CD4-positive, CD25-positive, alpha-beta regulatory T cell (primary cell): ENCODE data around the gene TEKT5. TPM values are rescaled to one million over a fixed set of nuclear protein-coding genes. Genes with fewer than 3 reads are reported as not detected.
A peak's percentile ranks its signal among the peaks of the same experiment; 100 is the strongest.
"Not testable (repeated sequence)": the region's sequence is repeated elsewhere in the genome, so short reads cannot be mapped to it uniquely, and the experiment has no call there.

Experiments used
- ATAC-seq, 2 donors: fragments of 150-1000 bp; cut with Tn5 transposase; one replicate each; pipeline ENCODE4 v1.10.0; 2021; ENCODE audit warnings: low read depth in 2 of 2, moderate number of reproducible peaks in 2 of 2, moderate library complexity in 1 of 2
- DNase-seq, 3 donors: peaks; one replicate each; pipeline versions ENCODE4 v3.0.0 to v3.0.0-alpha.2; 2012 to 2022; ENCODE audit warnings: mixed read lengths in 1 of 3
- H3K27ac ChIP-seq: one replicate; pipeline ENCODE4 v1.7.0; 2013; ENCODE audit warnings: mild to moderate bottlenecking, low read length; ENCODE audit not compliant: insufficient read depth, poor library complexity, severe bottlenecking
- H3K27me3 ChIP-seq: one replicate; pipeline ENCODE4 v1.7.0; 2013; ENCODE audit warnings: low read length; ENCODE audit not compliant: control insufficient read depth, insufficient read depth
- H3K36me3 ChIP-seq: one replicate; pipeline ENCODE4 v1.7.0; 2013; ENCODE audit warnings: mild to moderate bottlenecking, low read length, moderate library complexity; ENCODE audit not compliant: control insufficient read depth, insufficient read depth
- H3K4me1 ChIP-seq: 2 replicates; pipeline ENCODE4 v1.7.0; 2013; ENCODE audit warnings: mild to moderate bottlenecking, low read length; ENCODE audit not compliant: insufficient read depth, control insufficient read depth, poor library complexity, severe bottlenecking
- H3K4me3 ChIP-seq: one replicate; pipeline ENCODE4 v1.7.0; 2013; ENCODE audit warnings: low read depth, mild to moderate bottlenecking, low read length, moderate library complexity
- H3K9me3 ChIP-seq, 2 experiments: 1 replicate in 1 of 2; 2 replicates in 1 of 2; pipeline ENCODE4 v1.7.0; 2013; ENCODE audit warnings: low read length in 2 of 2, mild to moderate bottlenecking in 1 of 2, moderate library complexity in 1 of 2; ENCODE audit not compliant: control insufficient read depth in 2 of 2
- H3K27ac Mint-ChIP-seq, 3 donors: one replicate each; pipeline ENCODE4 v1.8.0; 2020 to 2022; ENCODE audit warnings: mild to moderate bottlenecking in 3 of 3, mixed read lengths in 3 of 3, moderate library complexity in 2 of 3
- H3K27me3 Mint-ChIP-seq: one replicate; pipeline ENCODE4 v1.8.0; 2022; ENCODE audit warnings: mild to moderate bottlenecking, mixed read lengths
- H3K36me3 Mint-ChIP-seq: one replicate; pipeline ENCODE4 v1.8.0; 2020; ENCODE audit warnings: mixed read lengths
- H3K4me1 Mint-ChIP-seq, 4 donors: one replicate each; pipeline ENCODE4 v1.8.0; 2020 to 2022; ENCODE audit warnings: mixed read lengths in 4 of 4, mild to moderate bottlenecking in 1 of 4
- H3K4me3 Mint-ChIP-seq, 4 donors: one replicate each; pipeline ENCODE4 v1.8.0; 2020 to 2022; ENCODE audit warnings: mild to moderate bottlenecking in 4 of 4, mixed read lengths in 4 of 4, moderate library complexity in 3 of 4
- H3K9me3 Mint-ChIP-seq, 7 donors: one replicate each; pipeline ENCODE4 v1.8.0; 2020 to 2022; ENCODE audit warnings: mixed read lengths in 7 of 7, mild to moderate bottlenecking in 3 of 7, moderate library complexity in 2 of 7
- polyA plus RNA-seq, 4 donors: library from polyadenylated mRNA; unstranded; fragments of 300-500 nt; fragmentation: Illumina TruSeq; gene quantifications; one replicate each; pipeline ENCODE4 v1.2.3, GENCODE V29; 2021
- total RNA-seq: library from RNA; stranded (reverse); gene quantifications from one replicate; pipeline ENCODE4 v1.2.3, GENCODE V29; 2022

TEKT5 gene
- total and polyA plus RNA-seq, 5 donors from 2014 or later, result 0.24 TPM; not detected in 4

DNA sequence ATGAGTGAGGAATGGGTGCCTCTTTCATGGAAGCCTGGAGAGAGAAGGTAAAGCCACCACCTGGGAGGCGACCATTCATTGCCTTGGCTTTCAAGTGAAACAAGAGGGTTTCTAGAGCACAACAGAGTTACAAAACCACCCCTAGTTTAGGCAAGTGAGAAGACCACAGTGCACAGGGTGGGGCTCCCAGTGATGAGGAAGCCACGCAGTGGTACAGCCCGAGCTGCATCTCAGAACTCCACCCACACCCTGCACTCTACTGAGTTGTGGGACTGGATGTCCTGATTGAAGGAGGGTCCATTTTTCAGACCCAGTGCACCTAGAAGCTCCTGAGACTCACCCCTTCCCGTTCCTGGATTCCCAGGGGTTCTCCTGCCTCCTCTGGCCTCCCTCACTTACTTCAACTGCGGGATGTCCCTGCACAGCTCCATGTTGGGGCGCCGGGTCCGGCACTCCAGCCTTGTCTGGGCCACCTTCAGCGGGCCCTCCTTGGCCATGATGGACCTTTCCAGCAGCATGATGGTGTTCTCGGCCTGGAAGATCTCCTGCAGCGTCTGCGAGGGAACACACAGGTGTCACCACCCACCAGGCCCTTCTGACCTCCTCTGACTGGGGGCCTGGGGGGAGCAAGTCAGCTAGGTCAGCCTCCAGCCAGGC, 59.2 kb downstream of the TEKT5 start:
- Mint-ChIP-seq H3K36me3 (no peaks in the 10 kb centered on the region), H3K27ac (peak overlapping the region in 1 of 3 donors; percentile 32), H3K4me3 (no peak overlapping the region), H3K4me1 (no peaks in the 10 kb centered on the region), H3K27me3 (no peaks in the 10 kb centered on the region), H3K9me3 (peaks cover 0 to 3% (median 0%) of the 10 kb centered on the region in 7 donors)
- no peak for DNase-seq
- no peaks in the 10 kb centered on the region for H3K4me1 ChIP-seq
- H3K36me3 ChIP-seq, result no peaks in the 10 kb centered on the region
- no peak for ATAC-seq
- H3K9me3 ChIP-seq, result no peaks in the 10 kb centered on the region
- H3K27me3 ChIP-seq, result no peaks in the 10 kb centered on the region
- no peak overlapping the region for H3K27ac ChIP-seq
- no peak overlapping the region for H3K4me3 ChIP-seq

DNA sequence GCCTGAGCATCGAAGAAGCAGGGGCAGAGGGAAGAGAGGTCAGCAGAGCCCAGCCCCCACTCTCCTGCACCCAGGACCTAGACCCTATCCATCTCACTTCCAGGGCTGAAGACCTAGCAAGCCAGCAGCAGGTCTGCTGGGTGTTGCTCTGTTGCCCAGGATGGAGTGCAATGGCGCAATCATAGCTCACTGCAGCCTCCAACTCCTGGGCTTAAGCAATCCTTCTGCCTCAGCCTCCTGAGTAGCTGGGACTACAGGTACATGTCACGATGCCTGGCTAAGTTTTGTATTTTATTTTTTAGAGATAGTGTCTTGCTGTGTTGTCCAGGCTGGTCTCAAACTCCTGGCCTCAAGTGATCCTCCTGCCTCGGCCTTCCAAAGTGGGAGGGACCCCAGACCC, 61.3 kb downstream of the TEKT5 start:
- H3K9me3 ChIP-seq, H3K4me3 Mint-ChIP-seq, H3K27me3 Mint-ChIP-seq, H3K4me3 ChIP-seq, H3K4me1 Mint-ChIP-seq, H3K36me3 ChIP-seq, H3K36me3 Mint-ChIP-seq, H3K27me3 ChIP-seq, H3K27ac ChIP-seq, H3K4me1 ChIP-seq, DNase-seq, ATAC-seq, H3K9me3 Mint-ChIP-seq, H3K27ac Mint-ChIP-seq: not testable (repeated sequence)

DNA sequence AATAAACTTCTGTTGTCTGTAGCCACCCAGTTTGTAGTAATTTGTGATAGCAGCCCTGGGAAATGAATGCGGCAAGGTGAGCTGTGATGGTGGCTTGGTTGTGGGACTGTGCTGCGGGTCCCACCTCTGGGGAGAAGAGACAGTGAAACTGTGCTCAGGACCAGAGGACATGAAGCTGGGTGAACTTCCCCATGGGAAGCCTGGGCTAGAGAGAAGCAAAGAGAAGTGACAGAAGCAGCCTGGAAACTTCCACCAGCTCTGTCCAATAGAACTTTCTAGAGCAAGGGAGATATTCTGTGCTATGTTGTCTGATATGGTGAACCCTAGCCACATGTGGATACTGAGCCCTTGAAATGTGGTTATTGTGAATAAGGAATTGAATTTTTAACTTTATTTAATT, 62.8 kb downstream of the TEKT5 start:
- H3K9me3 Mint-ChIP-seq, result peaks cover 0 to 4% (median 0%) of the 10 kb centered on the region in 7 donors

DNA sequence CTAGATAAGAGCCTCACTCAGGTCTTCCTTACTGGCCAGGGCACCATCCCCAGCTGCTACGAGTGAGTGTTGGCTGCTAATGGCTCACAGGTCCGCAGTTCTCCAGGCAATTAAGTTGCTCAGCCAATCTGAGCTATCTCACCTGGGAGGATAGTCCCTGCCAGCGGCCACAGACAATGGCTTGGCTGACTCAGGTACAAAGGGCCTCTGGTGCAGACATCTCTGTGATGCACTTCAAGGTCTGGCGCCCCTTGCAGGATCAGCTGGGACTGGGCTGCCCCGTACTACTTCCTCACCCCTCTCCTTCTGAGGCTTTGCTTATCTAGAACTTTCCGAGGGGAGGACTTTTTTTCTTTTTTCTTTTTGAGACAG, 65.2 kb downstream of the TEKT5 start:
- H3K4me1 Mint-ChIP-seq, result no peaks in the 10 kb centered on the region
- no peaks in the 10 kb centered on the region for H3K36me3 Mint-ChIP-seq
- peaks cover 5% of the 10 kb centered on the region for H3K27me3 Mint-ChIP-seq
- peaks cover 0 to 4% (median 0%) of the 10 kb centered on the region in 7 donors for H3K9me3 Mint-ChIP-seq
- no peak overlapping the region for H3K4me3 Mint-ChIP-seq
- ATAC-seq, result no peak
- no peak for DNase-seq
- Histone ChIP-seq H3K4me3 (no peak overlapping the region), H3K4me1 (no peaks in the 10 kb centered on the region), H3K27ac (no peak overlapping the region), H3K36me3 (no peaks in the 10 kb centered on the region), H3K27me3 (no peaks in the 10 kb centered on the region), H3K9me3 (no peaks in the 10 kb centered on the region)
- H3K27ac Mint-ChIP-seq, result no peak overlapping the region

More for the DNA sequence above, 62.8 kb downstream of the TEKT5 start:
- no peak overlapping the region for H3K4me3 ChIP-seq
- H3K27me3 ChIP-seq, result no peaks in the 10 kb centered on the region
- H3K9me3 ChIP-seq, result no peaks in the 10 kb centered on the region
- no peak overlapping the region for H3K27ac ChIP-seq
- ATAC-seq, result no peak
- Mint-ChIP-seq H3K4me1 (no peaks in the 10 kb centered on the region), H3K36me3 (no peaks in the 10 kb centered on the region), H3K27me3 (peaks cover 5% of the 10 kb centered on the region), H3K4me3 (no peak overlapping the region), H3K27ac (no peak overlapping the region)
- DNase-seq, result no peak
- no peaks in the 10 kb centered on the region for H3K4me1 ChIP-seq
- H3K36me3 ChIP-seq, result no peaks in the 10 kb centered on the region

DNA sequence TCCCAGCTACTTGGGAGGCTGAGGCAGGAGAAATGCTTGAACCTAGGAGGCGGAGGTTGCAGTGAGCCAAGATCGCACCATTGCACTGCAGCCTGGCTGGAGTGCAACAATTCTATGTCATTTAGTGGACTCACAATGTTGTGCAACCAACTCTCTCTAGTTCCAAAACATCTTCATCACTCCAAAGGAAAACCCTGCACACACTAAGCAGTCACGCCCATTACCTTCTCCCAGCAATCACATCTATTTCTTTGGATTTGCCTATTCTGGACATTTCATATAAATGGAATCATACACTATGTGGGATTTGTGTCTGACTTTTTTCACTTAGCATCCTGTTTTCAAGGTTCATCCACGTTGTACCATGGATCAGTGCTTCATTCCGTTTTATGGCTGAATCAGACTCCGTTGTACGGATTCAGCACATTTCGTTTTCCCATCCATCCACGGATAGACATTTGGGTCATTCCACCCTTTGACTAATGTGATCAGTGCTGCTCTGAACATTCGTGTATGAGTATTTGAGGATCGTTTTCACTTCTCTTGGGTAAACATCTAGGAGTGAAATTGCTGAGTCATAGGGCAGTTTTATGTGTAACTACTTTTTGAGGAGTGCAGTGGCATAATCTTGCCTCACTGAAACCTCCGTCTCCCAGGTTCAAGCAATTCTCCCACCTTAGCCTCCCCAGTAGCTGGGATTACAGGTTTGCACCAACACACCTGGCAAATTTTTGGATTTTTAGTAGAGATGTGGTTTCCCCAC, 69.0 kb downstream of the TEKT5 start:
- DNase-seq, result no peak
- peaks cover 0 to 2% (median 0%) of the 10 kb centered on the region in 7 donors for H3K9me3 Mint-ChIP-seq
- Histone ChIP-seq H3K4me3 (no peak overlapping the region), H3K4me1 (no peaks in the 10 kb centered on the region), H3K27ac (no peak overlapping the region), H3K9me3 (no peaks in the 10 kb centered on the region), H3K27me3 (no peaks in the 10 kb centered on the region), H3K36me3 (no peaks in the 10 kb centered on the region)
- no peak overlapping the region for H3K4me3 Mint-ChIP-seq
- peaks cover 12% of the 10 kb centered on the region for H3K27me3 Mint-ChIP-seq
- no peak overlapping the region for H3K27ac Mint-ChIP-seq
- no peaks in the 10 kb centered on the region for H3K36me3 Mint-ChIP-seq
- H3K4me1 Mint-ChIP-seq, result no peaks in the 10 kb centered on the region
- ATAC-seq, result no peak

DNA sequence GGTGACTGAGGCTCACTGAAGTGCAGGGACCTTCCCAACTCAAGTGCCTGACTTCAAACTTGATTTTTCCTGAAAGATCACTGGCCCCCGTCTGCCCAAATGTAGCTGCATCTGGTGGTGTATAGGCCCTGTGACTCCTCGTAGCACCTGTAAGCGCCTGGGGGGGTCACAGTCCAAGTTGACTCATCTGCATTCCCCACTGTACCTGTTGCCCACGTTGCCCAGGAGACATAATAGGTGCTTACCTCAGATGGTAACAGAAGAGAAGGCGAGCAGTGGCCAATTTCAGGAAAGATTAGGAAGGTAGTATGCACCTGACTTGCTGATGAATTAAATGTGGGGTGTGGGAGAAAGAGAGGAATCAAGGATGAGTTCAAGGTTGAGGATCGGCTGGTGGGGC, 70.2 kb downstream of the TEKT5 start:
- H3K9me3 Mint-ChIP-seq, result peaks cover 0 to 2% (median 0%) of the 10 kb centered on the region in 7 donors
- DNase-seq, result no peak
- Histone ChIP-seq H3K4me3 (no peak overlapping the region), H3K36me3 (no peaks in the 10 kb centered on the region), H3K4me1 (no peaks in the 10 kb centered on the region), H3K27ac (no peak overlapping the region), H3K27me3 (no peaks in the 10 kb centered on the region), H3K9me3 (no peaks in the 10 kb centered on the region)
- H3K4me3 Mint-ChIP-seq, result no peak overlapping the region
- no peaks in the 10 kb centered on the region for H3K36me3 Mint-ChIP-seq
- no peak for ATAC-seq
- H3K4me1 Mint-ChIP-seq, result no peaks in the 10 kb centered on the region
- peaks cover 20% of the 10 kb centered on the region for H3K27me3 Mint-ChIP-seq
- no peak overlapping the region for H3K27ac Mint-ChIP-seq

DNA sequence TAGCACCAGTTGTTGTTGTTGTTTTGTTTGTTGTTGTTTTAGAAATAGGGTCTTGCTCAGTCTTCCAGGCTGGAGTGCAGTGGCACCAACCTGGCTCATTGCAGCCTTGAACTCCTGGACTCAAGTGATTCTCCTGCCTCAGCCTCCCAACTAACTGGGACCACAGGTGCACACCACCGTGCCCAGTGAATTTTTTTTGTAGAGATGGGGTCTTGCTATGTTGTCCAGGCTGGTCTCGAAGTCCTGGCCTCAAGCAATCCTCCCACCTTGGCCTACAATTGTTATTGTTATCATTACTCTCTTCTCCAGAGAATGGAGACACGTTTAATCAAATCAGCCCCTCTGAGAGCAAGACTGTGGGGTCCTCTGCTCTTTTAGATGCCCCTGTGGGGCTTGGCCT, 71.7 kb downstream of the TEKT5 start:
- Histone ChIP-seq H3K4me3 (no peak overlapping the region), H3K27me3 (no peaks in the 10 kb centered on the region), H3K9me3 (no peaks in the 10 kb centered on the region), H3K4me1 (no peaks in the 10 kb centered on the region), H3K27ac (no peak overlapping the region), H3K36me3 (no peaks in the 10 kb centered on the region)
- Mint-ChIP-seq H3K36me3 (no peaks in the 10 kb centered on the region), H3K9me3 (peaks cover 0 to 2% (median 0%) of the 10 kb centered on the region in 7 donors), H3K27ac (no peak overlapping the region), H3K27me3 (peaks cover 25% of the 10 kb centered on the region), H3K4me3 (no peak overlapping the region), H3K4me1 (peaks cover 0 to 2% (median 0%) of the 10 kb centered on the region in 4 donors)
- ATAC-seq, result no peak
- DNase-seq, result no peak
